HT1080 (cell line): ENCODE results near the gene SLC37A4. TPM values are rescaled to one million over a fixed set of nuclear protein-coding genes. Genes with fewer than 3 reads are reported as not detected.
"Not testable (repeated sequence)": the region's sequence is repeated elsewhere in the genome, so short reads cannot be mapped to it uniquely, and the experiment has no call there.

Source experiments
- DNase-seq: peaks from one replicate; pipeline ENCODE4 v3.0.0-alpha.2; 2015; ENCODE audit warnings: low read depth
- polyA plus RNA-seq, 2 experiments: library from polyadenylated mRNA; depleted of rRNA; stranded (reverse); fragments of >200 nt; gene quantifications; 2 replicates each; pipeline ENCODE4 v1.2.3, GENCODE V29; 2015
- total RNA-seq: library from RNA; depleted of rRNA; stranded (reverse); fragments of >200 nt; shearing (Covaris generic); gene quantifications from 2 replicates; pipeline ENCODE4 v1.2.3, GENCODE V29; 2014; rRNA removed

Gene SLC37A4
- 26.6 and 32.1 TPM in 2 replicates for total RNA-seq
- 37.7 and 38.6 TPM in 2 replicates for polyA plus RNA-seq (2015; cell fraction: cytosol; rRNA removed)
- 67.6 and 69.0 TPM in 2 replicates for polyA plus RNA-seq (2015; cell fraction: nucleus; rRNA removed)

DNA sequence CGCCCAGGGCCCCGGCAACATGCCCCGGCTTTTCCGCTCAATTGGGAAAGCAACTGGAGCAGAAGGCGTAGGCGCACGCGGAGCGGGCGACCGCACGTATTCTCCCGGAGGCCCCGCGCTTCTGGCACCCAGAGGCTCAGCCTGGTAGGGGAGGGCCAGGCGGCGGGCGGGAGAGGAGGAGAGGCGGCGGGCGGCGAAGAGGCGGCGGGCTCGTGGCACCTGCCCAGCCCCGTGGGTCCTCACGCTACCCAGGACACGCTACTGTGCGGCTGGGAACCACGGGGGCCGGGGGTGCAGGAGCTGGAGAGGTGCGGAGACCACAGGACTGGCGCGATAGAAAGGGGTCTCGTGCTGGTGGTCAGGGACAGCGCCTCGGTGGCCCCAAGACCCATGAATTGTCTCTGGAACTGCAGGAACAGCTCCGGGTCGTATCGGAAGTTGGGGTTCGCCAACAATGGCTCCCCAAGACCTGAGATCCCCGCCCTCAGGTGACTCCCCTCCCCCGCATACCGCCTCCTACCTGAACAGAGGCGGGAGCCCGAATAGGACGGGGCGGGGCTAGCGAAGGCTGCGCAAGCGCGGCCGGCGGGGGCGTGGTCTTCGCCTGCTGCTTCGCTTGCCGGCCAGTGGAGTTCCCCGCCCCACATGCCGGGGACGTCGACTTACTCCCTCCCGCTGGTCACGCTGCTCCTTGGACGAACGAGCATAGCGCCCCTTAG lies at the start of gene SLC37A4:
Gene SLC37A4 (minus strand): TSS at position 549 of the 719 bp plus-strand sequence.
- DNase-seq, result peak; percentile 94

DNA sequence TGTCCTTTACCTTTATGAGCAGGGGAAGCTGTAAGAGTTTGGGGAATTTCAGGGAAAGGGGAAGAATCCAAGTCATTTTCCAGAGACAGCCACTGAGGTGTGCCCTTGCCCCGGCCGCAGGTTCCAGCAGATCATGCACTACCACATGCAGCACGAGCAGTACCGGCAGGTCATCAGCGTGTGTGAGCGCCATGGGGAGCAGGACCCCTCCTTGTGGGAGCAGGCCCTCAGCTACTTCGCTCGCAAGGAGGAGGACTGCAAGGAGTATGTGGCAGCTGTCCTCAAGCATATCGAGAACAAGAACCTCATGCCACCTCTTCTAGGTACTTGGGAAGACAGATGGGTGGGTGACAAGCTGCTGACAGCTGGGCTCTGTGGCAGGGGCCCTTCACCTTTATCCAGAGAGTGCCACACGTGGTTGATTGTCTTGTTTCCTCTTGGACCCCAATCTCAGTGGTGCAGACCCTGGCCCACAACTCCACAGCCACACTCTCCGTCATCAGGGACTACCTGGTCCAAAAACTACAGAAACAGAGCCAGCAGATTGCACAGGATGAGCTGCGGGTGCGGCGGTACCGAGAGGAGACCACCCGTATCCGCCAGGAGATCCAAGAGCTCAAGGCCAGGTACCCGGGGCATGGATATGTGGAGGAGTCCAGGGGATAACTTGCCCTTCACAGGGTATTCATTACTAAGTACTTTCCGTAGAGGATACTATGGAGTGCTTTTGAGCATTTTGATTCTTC lies 48.2 kb upstream of the SLC37A4 start:
- DNase-seq, result no peak

DNA sequence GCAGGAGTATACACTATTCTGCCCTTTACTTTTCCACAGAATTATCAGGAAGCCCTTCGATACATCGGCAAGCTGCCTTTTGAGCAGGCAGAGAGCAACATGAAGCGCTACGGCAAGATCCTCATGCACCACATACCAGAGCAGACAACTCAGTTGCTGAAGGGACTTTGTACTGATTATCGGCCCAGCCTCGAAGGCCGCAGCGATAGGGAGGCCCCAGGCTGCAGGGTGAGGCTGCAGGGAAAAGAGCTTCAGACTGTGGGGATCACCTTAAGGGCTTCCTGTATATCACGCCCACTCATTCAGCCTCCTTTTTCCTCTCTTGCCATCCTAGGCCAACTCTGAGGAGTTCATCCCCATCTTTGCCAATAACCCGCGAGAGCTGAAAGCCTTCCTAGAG lies 47.2 kb upstream of the SLC37A4 start:
- no peak for DNase-seq

DNA sequence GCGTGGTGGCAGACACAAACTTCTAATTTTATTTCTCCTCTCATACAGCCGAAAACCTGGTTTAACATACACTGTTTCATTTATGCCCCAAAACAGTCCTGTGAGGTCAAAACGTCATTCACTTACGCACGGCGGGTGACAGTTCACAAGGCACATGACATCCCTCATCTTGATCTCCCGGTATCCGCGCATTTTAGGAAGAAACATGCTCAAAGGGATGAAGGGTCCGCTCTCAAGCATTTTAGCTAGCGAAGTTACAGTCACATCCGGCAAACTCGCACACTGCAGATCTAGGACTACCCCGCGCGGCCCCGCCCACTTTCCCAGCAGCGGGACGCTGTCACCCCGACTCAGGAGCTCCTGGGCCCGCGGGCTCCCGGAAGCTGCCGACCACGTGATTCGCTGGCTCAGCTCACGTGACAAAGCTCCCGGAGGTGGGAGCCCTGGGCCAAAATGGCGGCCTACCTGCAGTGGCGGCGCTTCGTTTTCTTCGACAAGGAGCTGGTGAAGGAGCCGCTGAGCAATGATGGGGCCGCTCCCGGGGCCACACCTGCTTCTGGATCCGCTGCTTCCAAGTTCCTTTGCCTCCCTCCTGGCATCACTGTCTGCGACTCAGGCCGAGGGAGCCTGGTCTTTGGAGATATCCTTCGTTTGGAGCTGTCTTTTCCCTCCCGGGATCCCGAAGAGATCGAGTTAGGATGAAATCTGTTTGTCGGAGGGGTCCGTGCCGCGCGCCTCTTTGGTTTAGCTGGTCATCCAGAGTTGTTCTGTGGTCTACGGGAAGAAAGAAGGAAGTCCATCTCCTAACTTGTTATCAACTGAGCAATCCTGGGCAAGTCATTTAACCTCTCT lies 36.9 kb upstream of the SLC37A4 start, which contains the start of gene VPS11:
Gene VPS11 (plus strand): TSS at position 448 of the 852 bp plus-strand sequence. CDS start 6 bp downstream, at position 454.
- DNase-seq, result peak; percentile 95

DNA sequence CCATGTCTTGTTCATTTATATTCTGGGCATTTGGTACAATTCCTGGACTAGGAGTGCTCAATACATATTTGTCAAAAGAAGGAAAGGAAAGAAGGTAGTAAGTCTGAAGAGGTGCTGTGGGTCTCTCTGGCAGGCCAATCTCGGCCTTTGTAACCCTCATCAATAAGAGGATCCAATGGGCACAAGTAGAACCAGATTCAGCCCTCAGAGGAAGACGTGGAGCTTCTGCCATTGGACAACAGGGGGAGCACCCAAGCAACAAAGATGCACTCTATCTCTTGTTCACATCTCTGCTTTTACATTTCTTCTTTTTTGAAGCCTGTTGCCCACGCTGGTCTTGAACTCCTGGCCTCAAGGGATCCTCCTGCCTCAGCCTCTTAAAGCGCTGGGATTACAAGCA lies 34.7 kb upstream of the SLC37A4 start:
- peak; percentile 29 for DNase-seq

DNA sequence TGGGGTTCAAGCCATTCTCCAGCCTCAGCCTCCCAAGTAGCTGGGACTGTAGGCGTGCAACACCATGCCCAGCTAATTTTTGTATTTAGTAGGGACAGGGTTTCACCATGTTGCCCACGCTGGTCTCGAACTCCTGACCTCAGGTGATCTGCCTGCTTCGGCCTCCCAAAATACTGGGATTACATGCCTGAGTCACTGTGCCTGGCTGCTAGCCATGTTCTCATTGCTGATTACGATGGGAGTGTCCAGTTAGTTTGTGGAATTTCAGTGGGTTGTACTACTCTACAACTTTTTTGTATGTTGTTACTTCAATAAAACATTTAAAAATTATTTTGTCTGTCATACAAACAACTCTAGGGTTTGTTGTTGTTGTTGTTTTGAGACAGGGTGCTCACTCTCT lies 32.1 kb upstream of the SLC37A4 start:
- DNase-seq, result peak; percentile 27

DNA sequence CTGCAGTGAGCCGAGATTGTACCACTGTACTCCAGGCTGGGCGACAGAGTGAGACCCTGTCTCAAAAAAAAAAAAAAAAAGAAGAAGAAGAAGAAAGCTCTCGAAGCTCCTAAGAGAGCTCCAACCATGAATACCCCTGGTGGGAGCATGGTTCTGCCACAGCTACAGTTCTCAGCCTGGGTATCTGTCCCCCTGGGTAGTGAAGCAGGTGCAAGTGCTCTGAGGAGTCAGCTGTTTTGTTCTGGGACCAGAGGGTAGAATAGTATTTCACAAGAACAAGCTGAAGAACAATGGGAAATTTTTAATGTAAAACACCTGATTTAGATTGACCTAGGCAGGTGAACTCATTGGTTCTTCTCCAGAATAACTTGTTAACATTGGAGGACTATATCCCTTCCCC lies 30.6 kb upstream of the SLC37A4 start:
- DNase-seq, result no peak

DNA sequence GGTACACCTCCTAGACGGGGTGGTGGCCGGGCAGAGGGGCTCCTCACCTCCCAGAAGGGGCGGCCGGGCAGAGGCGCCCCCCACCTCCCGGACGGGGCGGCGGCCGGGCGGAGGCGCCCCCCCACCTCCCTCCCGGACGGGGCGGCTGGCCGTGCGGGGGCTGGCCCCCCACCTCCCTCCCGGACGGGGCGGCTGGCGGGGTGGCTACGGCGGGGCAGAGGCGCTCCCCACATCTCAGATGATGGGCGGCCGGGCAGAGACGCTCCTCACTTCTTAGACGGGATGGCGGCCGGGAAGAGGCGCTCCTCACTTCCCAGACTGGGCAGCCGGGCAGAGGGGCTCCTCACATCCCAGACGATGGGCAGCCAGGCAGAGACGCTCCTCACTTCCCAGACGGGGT lies 28.5 kb upstream of the SLC37A4 start:
- not testable (repeated sequence) for DNase-seq

DNA sequence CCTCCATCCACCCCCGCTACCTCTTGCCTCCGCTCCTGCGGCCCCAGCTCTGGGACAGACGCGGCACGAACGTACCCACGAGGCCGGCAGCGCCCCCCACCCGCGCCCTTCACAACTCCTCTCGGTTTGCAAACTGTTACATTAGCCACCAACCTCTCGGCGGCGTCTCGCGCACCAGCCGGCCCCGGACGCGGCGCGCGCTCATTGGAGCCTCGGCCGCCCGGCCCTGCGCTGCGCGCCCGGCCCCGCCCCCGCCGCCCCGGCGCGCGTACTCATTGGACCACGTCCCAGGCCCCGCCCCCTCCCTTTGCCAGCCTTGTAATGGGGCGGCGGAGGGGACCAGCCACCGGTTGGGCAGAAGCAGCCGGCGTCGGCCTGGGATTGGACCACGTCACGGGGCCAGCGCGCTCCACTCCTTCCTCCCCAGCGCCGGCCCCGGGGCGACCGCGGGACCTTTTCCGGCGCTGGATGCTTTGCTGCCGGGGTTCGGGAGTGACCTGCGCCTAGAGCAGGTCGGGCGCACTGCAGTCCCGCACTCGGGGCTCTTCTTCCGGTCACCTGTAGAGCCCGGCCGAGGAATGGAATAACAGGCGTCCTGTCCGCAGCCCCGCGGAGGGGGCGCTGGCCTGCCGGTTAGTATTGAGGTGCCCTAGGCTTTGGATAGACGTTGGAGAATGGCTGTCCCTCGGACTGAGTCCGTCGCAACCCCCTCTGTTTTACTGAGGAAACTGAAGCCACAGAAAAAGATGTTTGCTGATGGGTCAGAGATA lies 26.5 kb upstream of the SLC37A4 start, which contains the start of gene HYOU1:
Gene HYOU1 (minus strand): TSS at position 206 of the 770 bp plus-strand sequence. CDS start 1,045 bp downstream, outside the sequence.
- DNase-seq, result peak; percentile 94

DNA sequence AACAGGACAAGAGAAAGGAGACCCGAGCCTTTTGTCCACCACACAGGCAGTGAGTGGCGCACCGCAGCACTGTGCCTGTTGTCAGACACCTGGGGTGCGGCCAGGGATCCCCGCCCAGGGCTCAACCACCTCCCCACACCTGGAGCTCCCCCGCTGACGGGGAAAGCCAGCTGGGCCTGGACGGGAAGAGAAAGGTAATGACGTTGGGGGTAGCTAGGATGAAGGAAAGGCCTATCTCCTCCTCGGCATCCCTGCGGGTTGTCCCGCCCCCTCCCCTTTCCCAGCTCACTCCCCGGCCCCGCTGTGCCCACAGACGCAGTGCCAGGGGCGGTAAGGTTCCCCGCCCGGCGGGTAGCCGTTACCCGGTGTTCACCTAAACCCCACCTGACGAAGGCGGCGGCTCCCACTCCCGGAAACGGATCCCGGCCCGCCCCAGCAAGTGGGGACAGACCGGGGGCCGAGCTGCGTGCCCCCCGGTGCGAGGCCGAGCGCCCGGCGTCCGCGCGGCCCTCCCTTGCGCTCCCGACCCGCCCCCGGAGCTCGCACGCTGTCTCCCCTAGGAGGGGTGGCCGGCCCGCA lies 25.8 kb upstream of the SLC37A4 start:
- DNase-seq, result no peak

DNA sequence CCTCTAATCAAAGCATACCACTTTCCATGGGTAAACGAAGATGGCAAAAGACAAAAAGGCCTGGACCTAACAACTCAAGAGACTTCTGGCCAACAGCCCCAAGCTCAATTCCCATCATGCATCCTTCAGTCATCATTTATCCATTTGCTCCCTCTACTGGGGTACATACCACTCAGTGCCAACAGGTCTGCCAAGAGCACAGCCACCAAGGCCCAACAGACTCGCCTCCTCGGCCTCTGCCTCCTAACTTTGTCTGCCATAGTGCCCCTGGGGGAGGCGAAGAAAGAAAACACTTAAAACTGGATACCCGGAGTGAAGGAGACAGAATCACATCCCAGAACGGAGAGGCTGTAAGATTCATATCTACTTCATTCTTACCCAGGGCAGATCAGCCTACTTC lies 25.2 kb upstream of the SLC37A4 start:
- DNase-seq, result peak; percentile 46

DNA sequence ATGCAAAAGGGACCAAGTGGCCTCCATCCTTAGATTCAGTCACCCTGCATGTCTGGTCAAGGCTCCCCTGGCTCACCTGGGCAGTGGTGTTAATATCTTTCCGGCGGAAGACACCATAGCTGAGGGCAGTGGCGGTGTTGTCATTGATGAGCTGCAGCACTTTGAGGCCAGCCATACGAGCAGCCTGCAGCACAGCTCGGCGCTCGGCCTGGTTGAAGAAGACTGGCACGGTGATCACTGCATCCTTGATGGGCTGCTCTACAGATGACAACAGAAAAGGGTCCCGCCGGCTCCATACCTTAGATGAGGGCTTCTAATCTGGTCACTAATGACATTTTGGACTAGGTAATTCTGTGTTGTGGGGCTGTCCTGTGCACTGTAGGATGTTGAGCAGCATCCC lies 23.7 kb upstream of the SLC37A4 start:
- no peak for DNase-seq

DNA sequence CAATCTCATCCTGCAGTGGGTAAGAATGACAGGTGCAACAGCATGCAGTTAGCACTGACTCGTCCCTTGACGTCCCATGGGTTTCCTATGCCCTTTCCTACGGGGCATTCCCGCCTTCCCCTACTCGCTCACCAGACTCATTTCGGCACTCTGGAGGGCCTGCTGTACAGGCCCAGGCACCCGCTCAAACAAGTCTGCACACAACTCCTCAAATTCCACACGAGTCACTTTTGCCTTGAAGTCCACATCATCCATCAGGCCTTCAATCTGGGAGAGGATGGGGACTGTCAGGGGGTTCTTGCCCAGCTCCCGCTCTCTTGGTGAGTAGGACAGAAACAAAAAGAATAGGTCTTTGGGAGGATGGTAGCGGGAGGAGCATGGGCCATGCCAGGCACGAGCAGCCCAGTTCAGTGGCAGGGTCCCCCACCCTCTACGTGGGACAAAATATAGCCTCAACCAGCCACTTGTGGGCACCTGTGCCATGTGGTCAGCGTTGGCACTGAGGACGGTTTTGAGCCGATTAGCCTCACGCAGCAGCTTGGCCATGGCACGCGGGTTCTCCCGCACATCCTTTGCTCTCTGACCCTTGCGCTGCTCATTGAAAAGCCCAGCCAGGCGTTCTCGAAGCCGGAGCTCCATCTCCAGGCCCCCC lies 21.6 kb upstream of the SLC37A4 start:
- DNase-seq, result no peak

DNA sequence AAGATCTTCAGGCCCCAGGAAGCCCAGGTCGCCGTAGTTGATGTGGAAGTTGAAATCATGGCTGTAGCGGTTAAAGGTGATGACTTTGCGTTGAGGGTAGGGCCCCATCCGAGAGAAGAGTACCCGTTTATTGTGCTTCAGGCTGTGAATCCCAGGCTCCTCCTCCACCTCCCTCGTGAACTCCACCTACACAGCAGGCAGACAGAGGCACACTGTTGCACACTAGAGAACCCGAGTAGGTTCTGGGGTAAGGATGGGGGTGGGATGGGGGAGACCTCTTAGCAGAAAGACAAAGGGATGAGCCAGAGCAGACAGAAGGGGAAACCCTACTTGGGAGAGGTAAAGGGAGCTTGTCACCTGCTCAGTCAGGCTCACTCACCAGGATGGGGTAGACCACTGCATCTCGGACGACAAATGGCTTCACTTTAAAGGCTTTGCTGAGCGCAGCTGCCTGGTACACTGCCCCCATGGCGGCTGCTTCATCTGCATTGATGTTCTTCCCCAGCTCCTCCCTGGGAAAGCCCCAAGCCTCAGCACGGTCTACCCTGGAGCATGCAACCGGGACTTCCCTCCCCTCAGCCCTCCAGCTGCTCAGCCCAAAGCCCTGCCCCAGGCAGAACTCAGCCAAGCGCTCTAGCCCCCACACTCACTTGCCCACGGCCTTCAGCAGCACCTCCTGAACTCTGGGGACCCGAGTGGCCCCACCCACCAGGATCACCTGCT lies 20.9 kb upstream of the SLC37A4 start:
- no peak for DNase-seq

DNA sequence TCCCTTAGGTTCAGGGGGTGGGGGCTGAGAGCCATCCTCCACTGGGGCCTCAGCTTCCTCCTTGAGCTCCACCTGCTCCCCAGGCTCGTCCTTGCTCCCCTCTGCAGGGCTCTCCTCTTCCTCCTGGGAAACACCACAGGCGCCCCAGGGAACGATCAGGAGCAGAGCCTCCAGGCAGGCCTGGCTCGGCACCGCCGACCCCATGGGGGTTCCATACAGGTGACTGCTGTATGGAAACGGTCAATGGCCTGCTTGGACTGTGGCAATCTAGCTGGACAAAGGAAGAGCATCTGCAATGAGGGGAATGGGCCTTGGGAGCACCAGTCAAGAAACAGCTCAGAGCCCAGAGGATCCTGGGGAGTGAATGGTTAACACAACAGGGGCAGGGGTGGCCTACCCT lies 18.4 kb upstream of the SLC37A4 start:
- no peak for DNase-seq

DNA sequence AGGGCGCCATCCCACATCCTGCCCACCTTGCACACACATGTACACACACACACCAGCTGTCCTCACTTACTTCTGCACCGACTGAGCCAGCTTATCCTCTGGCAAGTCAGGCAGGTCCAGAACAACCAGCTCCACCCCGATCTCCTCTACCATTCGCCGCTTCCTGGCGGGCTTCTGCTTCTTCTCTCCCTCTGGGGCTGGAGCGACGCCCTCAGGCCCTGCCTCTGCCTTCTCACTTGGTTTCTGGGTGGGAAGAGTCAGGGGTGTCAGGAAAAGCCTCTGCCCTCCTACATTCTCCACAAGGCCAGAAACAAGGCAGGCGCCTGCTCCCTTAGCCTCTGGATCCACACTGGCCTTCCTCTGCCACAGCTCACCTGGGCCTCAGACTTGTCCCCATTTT lies 18.0 kb upstream of the SLC37A4 start:
- DNase-seq, result no peak

DNA sequence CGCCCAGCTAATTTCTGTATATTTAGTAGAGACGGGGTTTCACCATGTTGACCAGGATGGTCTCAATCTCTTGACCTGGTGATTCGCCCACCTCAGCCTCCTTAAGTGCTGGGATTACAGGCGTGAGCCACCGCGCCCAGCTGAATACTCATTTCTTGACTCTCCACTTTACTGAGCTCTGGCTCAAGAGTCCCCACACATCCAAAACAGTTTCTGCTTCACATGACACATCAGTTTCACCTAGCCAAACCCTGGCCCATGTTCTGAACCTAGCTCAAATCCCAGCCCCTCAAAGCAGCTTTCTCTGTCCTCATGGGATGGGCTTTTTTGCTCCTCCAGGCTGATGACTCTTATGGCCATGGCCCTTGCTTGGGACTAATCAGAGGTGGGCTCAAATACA lies 16.5 kb upstream of the SLC37A4 start:
- no peak for DNase-seq

DNA sequence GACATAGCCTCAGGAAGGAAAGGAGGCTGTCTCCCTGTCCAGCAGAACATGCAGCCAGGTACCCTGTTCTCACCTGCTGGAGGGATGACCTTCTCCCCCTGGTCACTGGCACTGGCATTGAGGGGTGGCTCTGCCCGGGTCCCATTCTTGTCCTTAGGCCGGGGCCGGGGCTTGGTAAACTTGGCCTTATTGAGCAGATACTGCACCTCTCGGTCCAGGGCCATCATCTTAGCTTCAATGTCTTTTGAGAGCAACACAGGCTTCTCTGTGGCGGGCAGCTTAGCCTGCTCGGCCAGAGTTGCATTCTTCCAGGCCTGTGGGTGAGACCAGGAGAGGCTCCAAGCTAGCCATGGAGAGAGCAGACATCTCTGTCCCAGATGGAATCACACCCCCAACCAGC lies 15.8 kb upstream of the SLC37A4 start:
- no peak for DNase-seq

DNA sequence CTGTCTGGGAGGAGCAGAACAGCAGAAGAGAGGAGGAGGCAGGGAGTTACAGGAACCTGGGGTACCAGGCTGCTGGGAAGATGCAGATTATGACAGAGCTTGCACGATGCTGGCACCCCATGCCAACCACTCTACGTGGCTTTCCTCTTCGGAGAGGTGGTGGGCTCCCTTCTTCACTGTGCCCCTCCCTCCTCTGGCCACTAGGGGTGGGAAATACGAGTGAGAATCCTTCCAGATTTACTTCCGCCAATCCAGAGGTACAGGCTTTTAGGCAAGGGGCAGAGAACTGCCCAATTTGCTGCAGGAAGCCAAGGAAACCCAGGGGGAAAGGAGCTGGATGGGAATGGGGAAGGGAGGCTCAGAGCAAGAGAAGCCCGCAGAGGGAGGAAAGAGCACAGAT lies 14.0 kb upstream of the SLC37A4 start:
- no peak for DNase-seq
